ENCODE measurements around the gene FDXACB1.

DNA sequence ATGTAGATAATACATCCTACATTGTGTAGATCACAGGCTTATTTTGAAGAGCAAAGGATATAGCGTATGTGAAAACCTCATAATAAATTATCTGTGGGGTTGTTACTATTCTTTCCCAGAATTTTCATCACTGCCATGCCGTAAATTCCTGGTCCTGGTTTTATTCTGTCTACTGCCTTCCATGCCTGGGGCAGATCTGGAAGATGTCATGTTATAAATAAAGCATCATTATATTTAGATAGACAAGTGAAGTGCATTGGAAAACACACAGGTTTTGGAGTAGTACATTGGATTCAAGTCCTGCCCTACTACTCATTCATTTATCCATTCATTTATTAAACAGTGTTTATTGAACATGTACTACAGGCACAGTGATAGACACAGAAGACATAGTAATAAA, 41.9 kb upstream of the FDXACB1 start:
- TF ChIP-seq, protein P1, sequence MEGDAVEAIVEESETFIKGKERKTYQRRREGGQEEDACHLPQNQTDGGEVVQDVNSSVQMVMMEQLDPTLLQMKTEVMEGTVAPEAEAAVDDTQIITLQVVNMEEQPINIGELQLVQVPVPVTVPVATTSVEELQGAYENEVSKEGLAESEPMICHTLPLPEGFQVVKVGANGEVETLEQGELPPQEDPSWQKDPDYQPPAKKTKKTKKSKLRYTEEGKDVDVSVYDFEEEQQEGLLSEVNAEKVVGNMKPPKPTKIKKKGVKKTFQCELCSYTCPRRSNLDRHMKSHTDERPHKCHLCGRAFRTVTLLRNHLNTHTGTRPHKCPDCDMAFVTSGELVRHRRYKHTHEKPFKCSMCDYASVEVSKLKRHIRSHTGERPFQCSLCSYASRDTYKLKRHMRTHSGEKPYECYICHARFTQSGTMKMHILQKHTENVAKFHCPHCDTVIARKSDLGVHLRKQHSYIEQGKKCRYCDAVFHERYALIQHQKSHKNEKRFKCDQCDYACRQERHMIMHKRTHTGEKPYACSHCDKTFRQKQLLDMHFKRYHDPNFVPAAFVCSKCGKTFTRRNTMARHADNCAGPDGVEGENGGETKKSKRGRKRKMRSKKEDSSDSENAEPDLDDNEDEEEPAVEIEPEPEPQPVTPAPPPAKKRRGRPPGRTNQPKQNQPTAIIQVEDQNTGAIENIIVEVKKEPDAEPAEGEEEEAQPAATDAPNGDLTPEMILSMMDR (IDR thresholded peaks at IDR 0.05), result no peak
- TF ChIP-seq POLR2A (IDR thresholded peaks at IDR 0.05) (no peak), POLR2AphosphoS5 (IDR thresholded peaks at IDR 0.05) (no peak), EP300 (IDR thresholded peaks at IDR 0.05) (no peak)

Measured in suprapubic skin (tissue), 4 donors.